NT2/D1 (cell line): ENCODE data around the gene SLC30A1.
"Not testable (repeated sequence)": the region's sequence is repeated elsewhere in the genome, so short reads cannot be mapped to it uniquely, and the experiment has no call there.

Experiments
- DNase-seq: peaks from one replicate; pipeline ENCODE4 v3.0.0-alpha.2; 2011; ENCODE audit warnings: low read depth, low spot score
- H3K27me3 ChIP-seq: 2 replicates; pipeline ENCODE4 v1.6.0; 2011; ENCODE audit warnings: mild to moderate bottlenecking; ENCODE audit not compliant: insufficient read length, insufficient read depth
- H3K36me3 ChIP-seq: 2 replicates; pipeline ENCODE4 v1.6.1; 2011; ENCODE audit warnings: mild to moderate bottlenecking, low read length, mixed read lengths; ENCODE audit not compliant: insufficient read depth, insufficient read length
- H3K4me1 ChIP-seq: 2 replicates; pipeline ENCODE4 v1.5.1; 2011; ENCODE audit not compliant: insufficient read depth, insufficient read length
- H3K4me3 ChIP-seq: 2 replicates; pipeline ENCODE4 v1.5.1; 2011; ENCODE audit warnings: low read depth; ENCODE audit not compliant: insufficient read length
- H3K9ac ChIP-seq: 2 replicates; pipeline ENCODE4 v1.6.0; 2011; ENCODE audit warnings: low read depth; ENCODE audit not compliant: insufficient read length
- H3K9me3 ChIP-seq: 2 replicates; pipeline ENCODE4 v1.5.1; 2011; ENCODE audit warnings: mild to moderate bottlenecking, low read length; ENCODE audit not compliant: insufficient read depth
- SUZ12 ChIP-seq: IDR thresholded peaks from 2 replicates; pipeline ENCODE4 v1.6.1; 2011; ENCODE audit not compliant: insufficient read length, insufficient read depth; ENCODE audit errors: extremely low read depth
- YY1 ChIP-seq: IDR thresholded peaks from 2 replicates; pipeline ENCODE4 v1.6.1; 2011; ENCODE audit not compliant: insufficient read length, insufficient read depth
- ZNF274 ChIP-seq: IDR thresholded peaks from 2 replicates; pipeline ENCODE4 v1.6.1; 2011; ENCODE audit warnings: mild to moderate bottlenecking, low read depth, low read length

Gene SLC30A1, protein sequence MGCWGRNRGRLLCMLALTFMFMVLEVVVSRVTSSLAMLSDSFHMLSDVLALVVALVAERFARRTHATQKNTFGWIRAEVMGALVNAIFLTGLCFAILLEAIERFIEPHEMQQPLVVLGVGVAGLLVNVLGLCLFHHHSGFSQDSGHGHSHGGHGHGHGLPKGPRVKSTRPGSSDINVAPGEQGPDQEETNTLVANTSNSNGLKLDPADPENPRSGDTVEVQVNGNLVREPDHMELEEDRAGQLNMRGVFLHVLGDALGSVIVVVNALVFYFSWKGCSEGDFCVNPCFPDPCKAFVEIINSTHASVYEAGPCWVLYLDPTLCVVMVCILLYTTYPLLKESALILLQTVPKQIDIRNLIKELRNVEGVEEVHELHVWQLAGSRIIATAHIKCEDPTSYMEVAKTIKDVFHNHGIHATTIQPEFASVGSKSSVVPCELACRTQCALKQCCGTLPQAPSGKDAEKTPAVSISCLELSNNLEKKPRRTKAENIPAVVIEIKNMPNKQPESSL

DNA sequence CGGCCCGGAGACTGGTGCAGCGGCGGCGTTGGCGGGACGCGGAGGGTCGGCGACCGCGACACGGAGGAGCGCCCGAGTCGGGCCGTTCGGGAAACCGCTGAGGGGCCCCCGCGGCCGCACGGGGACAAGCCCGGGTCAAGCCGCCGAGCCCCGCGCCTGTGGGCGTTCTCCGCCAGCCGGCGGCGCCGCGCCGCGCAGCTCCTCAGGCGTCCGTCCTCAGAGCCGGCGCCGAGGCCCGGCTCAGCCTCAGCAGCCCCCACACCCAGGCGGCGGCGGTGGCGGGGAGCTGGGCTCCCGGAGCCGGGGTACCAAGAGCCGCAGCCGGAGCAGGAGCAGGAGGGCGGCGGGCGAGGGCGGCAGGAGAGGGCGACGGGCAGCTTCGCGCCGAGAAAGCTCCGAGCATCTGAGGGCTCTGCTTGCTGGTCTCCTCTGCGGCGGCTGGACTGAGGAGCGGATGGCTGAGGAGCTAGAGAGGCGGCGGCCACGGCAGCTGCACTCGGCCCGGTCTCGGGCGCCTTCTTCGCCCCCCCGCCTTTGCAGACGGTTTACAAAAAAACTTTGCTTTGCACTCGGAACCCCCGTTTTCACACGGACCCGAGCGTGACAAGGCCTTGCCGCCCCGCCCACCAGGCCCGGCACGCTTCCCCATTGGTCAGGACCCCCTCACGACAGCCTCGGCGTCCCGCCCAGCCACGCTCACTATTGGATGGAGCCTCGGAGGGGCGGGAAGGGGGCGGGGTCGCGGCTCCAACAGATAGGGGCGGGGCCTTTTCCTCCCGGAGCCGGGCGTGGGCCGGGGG, at the start of gene SLC30A1:
SLC30A1 (minus strand) TSS at position 522 of the 800 bp plus-strand sequence. CDS start 549 bp downstream, outside the sequence.
- Histone ChIP-seq H3K27me3 (no peaks in the 10 kb centered on the region), H3K4me1 (peaks cover 3% of the 10 kb centered on the region), H3K4me3 (peak within 1 kb of the TSS; percentile 93), H3K36me3 (peaks cover 43% of the 10 kb centered on the region), H3K9ac (peak within 1 kb of the TSS; percentile 90), H3K9me3 (no peaks in the 10 kb centered on the region)
- TF ChIP-seq YY1 (no peak), SUZ12 (no peak), ZNF274 (no peak)
- peak; percentile 99 for DNase-seq

DNA sequence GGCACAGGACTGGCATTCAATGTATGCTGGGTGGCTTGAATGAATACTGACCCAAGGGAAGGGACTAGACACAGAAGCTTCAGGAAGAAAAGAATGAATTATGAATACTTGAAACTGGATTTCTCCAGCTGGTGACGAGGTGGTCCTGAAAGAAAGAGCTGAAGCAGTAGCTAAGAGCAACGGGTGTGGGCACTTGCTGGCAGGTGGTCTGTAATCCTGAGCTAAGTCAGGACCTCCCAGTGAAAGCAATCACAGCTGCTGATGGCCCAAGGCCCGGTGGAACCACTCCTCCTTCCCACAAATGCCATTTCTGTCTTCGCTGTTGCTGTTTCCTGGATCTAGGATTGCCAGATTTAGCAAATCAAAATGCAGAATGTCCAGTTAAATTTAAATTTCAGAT, 49.5 kb upstream of the SLC30A1 start:
- no peak overlapping the region for H3K4me3 ChIP-seq
- TF ChIP-seq SUZ12 (no peak), ZNF274 (no peak), YY1 (no peak)
- H3K9ac ChIP-seq, result no peak overlapping the region
- peaks cover 19% of the 10 kb centered on the region for H3K4me1 ChIP-seq
- no peak for DNase-seq
- H3K9me3 ChIP-seq, result no peaks in the 10 kb centered on the region
- H3K27me3 ChIP-seq, result no peaks in the 10 kb centered on the region
- no peaks in the 10 kb centered on the region for H3K36me3 ChIP-seq

DNA sequence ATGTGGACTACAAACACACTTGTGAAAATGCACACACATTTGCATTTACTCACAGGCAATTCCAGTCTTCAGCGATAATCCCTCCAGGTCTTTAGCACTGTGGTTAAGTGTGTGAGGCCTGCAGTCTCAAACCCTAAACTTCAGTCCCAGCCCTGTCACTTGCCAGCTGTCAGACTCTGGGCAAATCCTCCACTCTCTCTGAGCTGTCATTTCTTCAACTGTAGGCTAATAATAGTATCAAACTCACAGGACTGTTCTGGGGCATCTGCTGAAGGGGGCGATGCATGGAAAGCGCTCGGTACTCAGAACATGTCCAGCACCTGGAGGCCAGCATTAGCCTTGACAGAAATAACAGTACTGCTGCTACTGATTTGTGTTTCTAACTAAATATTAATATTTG, 48.3 kb upstream of the SLC30A1 start:
- H3K36me3 ChIP-seq, result no peaks in the 10 kb centered on the region
- peaks cover 15% of the 10 kb centered on the region for H3K4me1 ChIP-seq
- no peak for DNase-seq
- H3K9me3 ChIP-seq, result no peaks in the 10 kb centered on the region
- TF ChIP-seq SUZ12, result no peak
- no peak for TF ChIP-seq YY1
- no peak for TF ChIP-seq ZNF274
- no peaks in the 10 kb centered on the region for H3K27me3 ChIP-seq
- no peak overlapping the region for H3K4me3 ChIP-seq
- no peak overlapping the region for H3K9ac ChIP-seq

DNA sequence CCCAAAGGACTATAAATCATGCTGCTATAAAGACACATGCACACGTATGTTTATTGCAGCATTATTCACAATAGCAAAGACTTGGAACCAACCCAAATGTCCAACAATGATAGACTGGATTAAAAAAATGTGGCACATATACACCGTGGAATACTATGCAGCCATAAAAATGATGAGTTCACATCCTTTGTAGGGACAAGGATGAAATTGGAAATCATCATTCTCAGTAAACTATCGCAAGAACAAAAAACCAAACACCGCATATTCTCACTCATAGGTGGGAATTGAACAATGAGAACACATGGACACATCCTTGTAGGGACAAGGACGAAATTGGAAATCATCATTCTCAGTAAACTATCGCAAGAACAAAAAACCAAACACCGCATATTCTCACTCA, 46.9 kb upstream of the SLC30A1 start:
- not testable (repeated sequence) for H3K4me3 ChIP-seq, H3K27me3 ChIP-seq, H3K36me3 ChIP-seq, DNase-seq, H3K9ac ChIP-seq, H3K9me3 ChIP-seq
- peaks cover 12% of the 10 kb centered on the region for H3K4me1 ChIP-seq

DNA sequence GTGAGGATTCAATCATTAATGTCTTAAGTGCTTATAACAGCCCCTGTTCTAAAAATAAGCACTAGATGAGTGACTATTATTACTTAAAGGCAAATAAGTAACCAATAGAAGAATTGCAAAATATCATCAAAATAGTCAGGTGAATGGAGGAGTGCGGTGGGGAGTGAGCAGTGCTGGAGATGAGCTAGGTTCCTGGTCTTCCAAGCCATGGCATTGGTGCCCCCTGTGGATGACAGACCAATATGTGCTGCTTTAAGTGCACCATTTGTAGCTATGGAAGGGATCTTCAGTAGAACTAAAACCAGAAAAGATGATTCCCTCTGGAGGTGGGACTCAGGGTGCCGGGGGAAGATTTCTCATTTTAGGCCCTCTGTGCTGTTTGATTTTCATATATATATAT, 46.1 kb upstream of the SLC30A1 start:
- Histone ChIP-seq H3K9ac (no peak overlapping the region), H3K27me3 (no peaks in the 10 kb centered on the region), H3K36me3 (no peaks in the 10 kb centered on the region), H3K4me1 (peaks cover 10% of the 10 kb centered on the region), H3K9me3 (no peaks in the 10 kb centered on the region), H3K4me3 (no peak overlapping the region)
- DNase-seq, result no peak
- TF ChIP-seq ZNF274 (no peak), SUZ12 (no peak), YY1 (no peak)

DNA sequence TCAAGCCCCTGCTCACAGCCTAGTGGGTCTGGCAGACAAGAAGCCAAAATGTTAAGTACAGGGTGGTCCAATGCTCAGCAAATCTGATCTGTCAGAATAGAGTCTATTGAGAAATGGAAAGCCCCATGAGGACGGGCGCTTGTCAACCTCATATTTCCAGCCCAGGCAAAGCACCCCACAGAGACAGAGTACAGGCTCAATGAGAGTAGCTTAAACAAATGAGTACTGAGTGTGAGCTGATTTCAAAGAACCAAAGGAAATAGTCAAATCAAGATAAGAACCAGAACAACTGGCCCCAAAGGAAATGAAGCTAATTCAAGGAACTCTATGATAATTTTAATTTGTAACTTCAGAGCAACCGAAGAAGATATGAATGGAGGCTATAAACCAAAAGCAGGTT, 44.6 kb upstream of the SLC30A1 start:
- no peak overlapping the region for H3K4me3 ChIP-seq
- no peaks in the 10 kb centered on the region for H3K9me3 ChIP-seq
- no peak overlapping the region for H3K9ac ChIP-seq
- no peak for TF ChIP-seq SUZ12
- TF ChIP-seq YY1, result no peak
- TF ChIP-seq ZNF274, result no peak
- H3K4me1 ChIP-seq, result peaks cover 9% of the 10 kb centered on the region
- no peaks in the 10 kb centered on the region for H3K36me3 ChIP-seq
- DNase-seq, result no peak
- no peaks in the 10 kb centered on the region for H3K27me3 ChIP-seq
